Measurements from ENCODE around the gene ROBO1. TPM values are rescaled to one million over a fixed set of nuclear protein-coding genes. Genes with fewer than 3 reads are reported as not detected.

The ROBO1 gene
- total RNA-seq, 1 donor from 2014 or later, result 18.7 TPM

GRCh38 chr3:78857494-78858111, 910.2 kb downstream of the ROBO1 start:
- no peak for DNase-seq (ENCODE audit: low read depth)

GRCh38 chr3:78856164-78856563, 911.6 kb downstream of the ROBO1 start:
- DNase-seq (ENCODE audit: low read depth), result no peak

- DNase-seq (ENCODE audit: low read depth), result peak; percentile 6
Observed at GRCh38 chr3:78855190-78855589, 912.6 kb downstream of the ROBO1 start.

- DNase-seq (ENCODE audit: low read depth), result no peak
Observed at GRCh38 chr3:78848392-78849288, 919.2 kb downstream of the ROBO1 start.

- DNase-seq (ENCODE audit: low read depth), result no peak
Observed at GRCh38 chr3:78847603-78848002, 920.2 kb downstream of the ROBO1 start.

GRCh38 chr3:78847203-78847602, 920.6 kb downstream of the ROBO1 start:
- DNase-seq (ENCODE audit: low read depth), result no peak

GRCh38 chr3:78846718-78847117, 921.1 kb downstream of the ROBO1 start:
- peak; percentile 56 for DNase-seq (ENCODE audit: low read depth)

- DNase-seq (ENCODE audit: low read depth), result no peak
Observed at GRCh38 chr3:78845605-78846004, 922.2 kb downstream of the ROBO1 start.

GRCh38 chr3:78844307-78844706, 923.5 kb downstream of the ROBO1 start:
- no peak for DNase-seq (ENCODE audit: low read depth)

- no peak for DNase-seq (ENCODE audit: low read depth)
Observed at GRCh38 chr3:78839693-78840092, 928.1 kb downstream of the ROBO1 start.

GRCh38 chr3:78838362-78838761, 929.4 kb downstream of the ROBO1 start:
- DNase-seq (ENCODE audit: low read depth), result no peak

GRCh38 chr3:78834910-78835309, 932.9 kb downstream of the ROBO1 start:
- DNase-seq (ENCODE audit: low read depth), result no peak

GRCh38 chr3:78832785-78833204, 935.0 kb downstream of the ROBO1 start:
- no peak for DNase-seq (ENCODE audit: low read depth)

- DNase-seq (ENCODE audit: low read depth), result no peak
Observed at GRCh38 chr3:78831446-78831972, 936.3 kb downstream of the ROBO1 start.

GRCh38 chr3:78830470-78830869, 937.3 kb downstream of the ROBO1 start:
- DNase-seq (ENCODE audit: low read depth), result no peak

GRCh38 chr3:78827618-78828017, 940.2 kb downstream of the ROBO1 start:
- no peak for DNase-seq (ENCODE audit: low read depth)

- no peak for DNase-seq (ENCODE audit: low read depth)
Observed at GRCh38 chr3:78825858-78826215, 942.0 kb downstream of the ROBO1 start.

- no peak for DNase-seq (ENCODE audit: low read depth)
Observed at GRCh38 chr3:78825118-78825857, 942.5 kb downstream of the ROBO1 start.

- DNase-seq (ENCODE audit: low read depth), result no peak
Observed at GRCh38 chr3:78823859-78824258, 943.9 kb downstream of the ROBO1 start.

GRCh38 chr3:78823434-78823833, 944.4 kb downstream of the ROBO1 start:
- DNase-seq (ENCODE audit: low read depth), result no peak

- no peak for DNase-seq (ENCODE audit: low read depth)
Observed at GRCh38 chr3:78822726-78823125, 945.1 kb downstream of the ROBO1 start.

- DNase-seq (ENCODE audit: low read depth), result peak; percentile 53
Observed at GRCh38 chr3:78820542-78820941, 947.3 kb downstream of the ROBO1 start.

Measured in myocyte (in vitro differentiated cells).